Activated T-cell treated with anti-CD3 and anti-CD28 coated beads, Interleukin-2, amount 50 U/mL, for 72 hours (primary cell): ENCODE data around the gene GRK6. TPM values are rescaled to one million over a fixed set of nuclear protein-coding genes. Genes with fewer than 3 reads are reported as not detected.

Experiments used
- ATAC-seq, 2 donors: fragments of 150-1000 bp; cut with Tn5 transposase; replicated peaks in 1 of 2; 2 replicates each; pipeline ENCODE4 v1.10.0; 2021; ENCODE audit warnings: moderate library complexity in 2 of 2, mild to moderate bottlenecking in 1 of 2
- DNase-seq, 2 donors: peaks; one replicate each; pipeline ENCODE4 v3.0.0; 2021 to 2022; ENCODE audit warnings: mixed read lengths in 1 of 2
- H3K27ac Mint-ChIP-seq: one replicate; pipeline ENCODE4 v1.8.0; 2022; ENCODE audit warnings: mild to moderate bottlenecking, moderate library complexity, mixed read lengths
- H3K27me3 Mint-ChIP-seq: one replicate; pipeline ENCODE4 v1.8.0; 2022; ENCODE audit warnings: low read depth, mixed read lengths
- H3K36me3 Mint-ChIP-seq, 2 donors: one replicate each; pipeline ENCODE4 v1.8.0; 2022; ENCODE audit warnings: mixed read lengths in 2 of 2, mild to moderate bottlenecking in 1 of 2; ENCODE audit not compliant: insufficient read depth in 2 of 2
- H3K4me1 Mint-ChIP-seq: one replicate; pipeline ENCODE4 v1.8.0; 2022; ENCODE audit warnings: low read depth, mixed read lengths
- H3K4me3 Mint-ChIP-seq, 2 donors: one replicate each; pipeline ENCODE4 v1.8.0; 2022; ENCODE audit warnings: mild to moderate bottlenecking in 2 of 2, mixed read lengths in 2 of 2, moderate library complexity in 2 of 2
- H3K9me3 Mint-ChIP-seq, 2 donors: one replicate each; pipeline ENCODE4 v1.8.0; 2022; ENCODE audit warnings: mixed read lengths in 2 of 2
- total RNA-seq, 2 donors: library from RNA; stranded (reverse); gene quantifications; one replicate each; pipeline ENCODE4 v1.2.3, GENCODE V29; 2022

The GRK6 gene
- total RNA-seq, 2 donors from 2014 or later, result 133 to 135 TPM

- no peaks in the 10 kb centered on the region for H3K9me3 Mint-ChIP-seq
- H3K4me3 Mint-ChIP-seq, result peak overlapping the region; percentile 77 to 82
- H3K36me3 Mint-ChIP-seq, result peaks cover 2 to 6% of the 10 kb centered on the region in 2 donors
- ATAC-seq (no peak), DNase-seq (no peak)
- H3K27ac Mint-ChIP-seq, result no peak overlapping the region
- peaks cover 7% of the 10 kb centered on the region for H3K27me3 Mint-ChIP-seq
- peaks cover 46% of the 10 kb centered on the region for H3K4me1 Mint-ChIP-seq
These were observed 44.5 kb downstream of the GRK6 start for GRCh38 chr5:177470759-177471536.

DNA sequence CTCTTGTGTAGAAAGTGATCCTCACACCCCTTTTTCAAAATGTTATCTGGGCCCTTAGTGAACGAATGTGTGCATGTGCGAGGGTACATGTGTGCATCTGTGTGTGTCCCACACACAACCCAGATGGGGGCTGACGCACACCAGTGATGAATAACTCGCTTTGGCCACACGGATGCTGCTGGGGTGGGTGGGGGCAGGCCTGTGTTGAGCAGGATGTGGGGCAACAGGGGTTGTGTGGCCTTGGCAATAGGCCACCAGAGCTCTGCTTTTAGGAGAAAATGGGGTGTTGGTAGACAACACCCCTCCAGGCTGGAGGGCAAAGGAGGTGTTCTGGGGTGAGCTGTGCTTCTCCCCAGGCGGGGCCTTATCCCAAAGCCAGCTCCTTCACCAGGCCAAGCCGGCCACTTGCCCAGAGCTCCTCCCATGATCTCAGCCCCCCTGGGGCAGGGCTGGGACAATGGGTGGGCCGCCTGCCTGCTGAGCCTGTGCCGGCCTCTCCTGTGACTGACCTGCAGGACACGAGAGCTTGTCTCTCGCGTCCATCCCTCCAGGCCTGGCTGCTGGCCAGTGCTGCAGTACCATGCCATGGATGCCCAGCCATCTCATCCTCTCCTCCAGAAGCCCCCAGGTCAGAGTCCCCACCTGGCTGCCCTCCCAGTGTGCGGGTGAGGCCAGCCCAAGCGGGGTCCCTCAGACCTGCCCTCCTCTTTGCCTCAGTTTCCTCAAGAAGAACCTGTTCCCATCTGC, 45.3 kb downstream of the GRK6 start:
- no peaks in the 10 kb centered on the region for H3K9me3 Mint-ChIP-seq
- peaks cover 55% of the 10 kb centered on the region for H3K4me1 Mint-ChIP-seq
- peaks cover 7% of the 10 kb centered on the region for H3K27me3 Mint-ChIP-seq
- peaks cover 2 to 5% of the 10 kb centered on the region in 2 donors for H3K36me3 Mint-ChIP-seq
- peak overlapping the region; percentile 42 for H3K27ac Mint-ChIP-seq
- ATAC-seq (peak; percentile 43 to 57), DNase-seq (peak; percentile 62 to 65)
- H3K4me3 Mint-ChIP-seq, result peak overlapping the region; percentile 77 to 82

- H3K9me3 Mint-ChIP-seq, result no peaks in the 10 kb centered on the region
- peaks cover 7% of the 10 kb centered on the region for H3K27me3 Mint-ChIP-seq
- ATAC-seq (peak; percentile 71 to 76), DNase-seq (peak; percentile 82 to 89)
- H3K4me3 Mint-ChIP-seq, result peak overlapping the region; percentile 77 to 82
- peak overlapping the region; percentile 42 for H3K27ac Mint-ChIP-seq
- peaks cover 59% of the 10 kb centered on the region for H3K4me1 Mint-ChIP-seq
- peaks cover 2 to 5% of the 10 kb centered on the region in 2 donors for H3K36me3 Mint-ChIP-seq
These were observed 46.3 kb downstream of the GRK6 start for GRCh38 chr5:177472460-177473442.

- peaks cover 7% of the 10 kb centered on the region for H3K27me3 Mint-ChIP-seq
- peak within 1 kb of the TSS; percentile 85 to 90 for H3K4me3 Mint-ChIP-seq
- peaks cover 67% of the 10 kb centered on the region for H3K4me1 Mint-ChIP-seq
- peak within 1 kb of the TSS; percentile 47 for H3K27ac Mint-ChIP-seq
- peaks cover 2 to 5% of the 10 kb centered on the region in 2 donors for H3K36me3 Mint-ChIP-seq
- DNase-seq (peak; percentile 37 to 53), ATAC-seq (peak; percentile 49 to 51)
- H3K9me3 Mint-ChIP-seq, result no peaks in the 10 kb centered on the region
These were observed 47.0 kb downstream of the GRK6 start, which contains the start of gene DBN1 for GRCh38 chr5:177473443-177474001. Gene DBN1, minus strand, starts transcription at chr5:177473634. Its CDS starts 113 bp downstream, at chr5:177473521.

DNA sequence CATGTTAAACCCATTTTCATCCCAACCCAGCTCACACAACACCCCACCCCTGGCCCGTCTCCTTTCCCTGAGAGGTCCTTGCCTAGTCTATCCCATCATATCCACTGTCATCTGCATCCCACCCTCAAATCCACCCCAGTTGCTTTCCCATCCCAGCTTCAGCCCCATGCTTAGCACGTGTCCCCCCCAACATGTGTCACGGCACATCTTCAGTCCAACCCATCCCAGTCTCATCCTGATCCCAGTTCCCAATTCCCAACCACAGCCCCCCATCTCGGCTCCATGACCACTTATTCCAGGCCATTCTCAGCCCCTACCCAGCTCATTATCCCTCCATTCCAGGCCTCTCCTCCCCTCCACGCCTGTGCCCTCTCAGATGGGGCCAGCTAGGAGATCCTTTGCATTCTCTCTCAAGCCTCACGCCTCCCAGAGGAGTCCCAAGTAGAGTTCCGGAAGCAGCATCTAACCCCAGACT, 47.6 kb downstream of the GRK6 start:
- Mint-ChIP-seq H3K27me3 (peaks cover 7% of the 10 kb centered on the region), H3K36me3 (peaks cover 3 to 8% of the 10 kb centered on the region in 2 donors), H3K4me1 (peaks cover 72% of the 10 kb centered on the region), H3K27ac (peak overlapping the region; percentile 47), H3K9me3 (no peaks in the 10 kb centered on the region), H3K4me3 (peak overlapping the region; percentile 85 to 90)
- DNase-seq (no peak), ATAC-seq (no peak)

- no peak for DNase-seq
- H3K4me1 Mint-ChIP-seq, result peaks cover 76% of the 10 kb centered on the region
- peak overlapping the region; percentile 85 to 90 for H3K4me3 Mint-ChIP-seq
- peaks cover 4 to 9% of the 10 kb centered on the region in 2 donors for H3K36me3 Mint-ChIP-seq
- ATAC-seq, result no peak
- peaks cover 7% of the 10 kb centered on the region for H3K27me3 Mint-ChIP-seq
- H3K9me3 Mint-ChIP-seq, result no peaks in the 10 kb centered on the region
- peak overlapping the region; percentile 20 for H3K27ac Mint-ChIP-seq
These were observed 48.5 kb downstream of the GRK6 start for GRCh38 chr5:177474846-177475562.

- DNase-seq, result no peak
- peak overlapping the region; percentile 33 to 38 for H3K4me3 Mint-ChIP-seq
These were observed 49.3 kb downstream of the GRK6 start for GRCh38 chr5:177475563-177476427.

DNA sequence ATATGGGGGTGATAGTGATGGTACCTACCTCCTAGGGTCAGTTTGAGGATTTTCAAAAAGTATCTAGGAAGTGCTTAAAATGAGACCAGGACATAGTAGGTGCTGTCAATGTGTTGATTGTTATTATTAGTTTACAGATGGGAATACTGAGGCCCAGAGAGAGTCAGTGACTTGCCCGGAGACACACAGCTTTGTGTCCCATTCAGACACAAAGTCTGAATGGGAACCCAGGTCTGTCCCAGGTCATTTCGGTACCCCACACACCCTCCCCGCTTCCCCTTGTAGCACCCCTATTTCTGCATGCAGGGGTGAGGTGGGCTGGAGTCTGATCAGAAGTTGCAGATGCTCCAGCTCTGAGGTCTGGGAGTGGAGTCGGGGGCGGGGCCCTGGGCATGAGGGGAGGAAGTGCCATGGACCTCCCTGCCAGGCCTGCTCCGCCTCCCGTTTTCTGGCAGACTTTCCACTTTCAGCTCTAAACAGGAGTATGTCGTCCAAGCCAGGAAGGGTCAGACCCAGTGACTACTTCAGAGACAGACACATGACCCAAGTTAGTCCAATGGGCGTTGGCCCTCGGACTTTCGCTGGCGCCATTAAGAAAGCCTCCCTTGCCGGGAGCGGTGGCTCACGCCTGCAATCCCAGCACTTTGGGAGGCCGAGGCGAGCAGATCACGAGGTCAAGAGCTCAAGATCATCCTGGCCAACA, 50.2 kb downstream of the GRK6 start:
- Mint-ChIP-seq H3K27me3 (peaks cover 7% of the 10 kb centered on the region), H3K4me3 (peak overlapping the region; percentile 33 to 38), H3K9me3 (no peaks in the 10 kb centered on the region), H3K36me3 (peaks cover 4 to 7% of the 10 kb centered on the region in 2 donors), H3K27ac (peak overlapping the region; percentile 10), H3K4me1 (peaks cover 69% of the 10 kb centered on the region)
- ATAC-seq (no peak), DNase-seq (no peak)

More at GRCh38 chr5:177475563-177476427, 49.3 kb downstream of the GRK6 start:
- ATAC-seq, result no peak
- H3K4me1 Mint-ChIP-seq, result peaks cover 74% of the 10 kb centered on the region
- peak overlapping the region; percentile 20 for H3K27ac Mint-ChIP-seq
- H3K9me3 Mint-ChIP-seq, result no peaks in the 10 kb centered on the region
- H3K36me3 Mint-ChIP-seq, result peaks cover 4 to 7% of the 10 kb centered on the region in 2 donors
- H3K27me3 Mint-ChIP-seq, result peaks cover 7% of the 10 kb centered on the region

GRCh38 chr5:177477701-177478477, 51.4 kb downstream of the GRK6 start:
- peak overlapping the region; percentile 100 for H3K27ac Mint-ChIP-seq
- H3K4me3 Mint-ChIP-seq, result peak overlapping the region in 1 of 2 donors; percentile 74
- H3K27me3 Mint-ChIP-seq, result peaks cover 7% of the 10 kb centered on the region
- H3K4me1 Mint-ChIP-seq, result peaks cover 65% of the 10 kb centered on the region
- ATAC-seq (no peak), DNase-seq (no peak)
- no peaks in the 10 kb centered on the region for H3K9me3 Mint-ChIP-seq
- peaks cover 4 to 7% of the 10 kb centered on the region in 2 donors for H3K36me3 Mint-ChIP-seq
